ENCODE results near the gene TYW1B. TPM values are rescaled to one million over a fixed set of nuclear protein-coding genes. Genes with fewer than 3 reads are reported as not detected.
A peak's percentile ranks its signal among the peaks of the same experiment; 100 is the strongest.
"Not testable (repeated sequence)": the region's sequence is repeated elsewhere in the genome, so short reads cannot be mapped to it uniquely, and the experiment has no call there.

The TYW1B gene
- total and polyA plus RNA-seq, 5 experiments from 2014 or later = 0.80 to 7.0 (median 2.4) TPM

DNA sequence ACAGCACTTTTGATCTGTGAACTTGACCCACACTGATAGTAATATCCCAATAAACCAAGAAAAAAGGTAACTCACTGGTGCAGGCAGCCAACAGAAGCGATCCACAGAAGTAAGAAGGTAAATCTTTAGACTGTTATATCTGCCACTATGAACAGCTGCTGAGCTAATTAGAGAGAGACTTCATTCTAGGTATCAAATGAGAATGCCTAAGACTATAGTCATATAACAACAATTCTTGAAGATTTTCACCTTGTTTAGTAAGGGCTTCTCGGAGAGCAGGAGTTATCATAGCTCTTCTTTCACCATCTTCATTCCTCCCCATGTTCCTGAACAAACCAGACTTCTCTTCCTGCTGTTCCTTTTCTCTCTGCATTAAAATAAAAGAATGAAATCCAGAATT, 50.8 kb downstream of the TYW1B start:
- POLR2A ChIA-PET, H3K4me1 Mint-ChIP-seq, H3K27me3 Mint-ChIP-seq, H3K4me3 Mint-ChIP-seq, H3K27ac Mint-ChIP-seq, DNase-seq, ATAC-seq: not testable (repeated sequence)
- peaks cover 0 to 12% (median 5%) of the 10 kb centered on the region in 9 donors for H3K9me3 Mint-ChIP-seq
- H3K36me3 Mint-ChIP-seq = peaks cover 14 to 57% (median 26%) of the 10 kb centered on the region in 3 donors

DNA sequence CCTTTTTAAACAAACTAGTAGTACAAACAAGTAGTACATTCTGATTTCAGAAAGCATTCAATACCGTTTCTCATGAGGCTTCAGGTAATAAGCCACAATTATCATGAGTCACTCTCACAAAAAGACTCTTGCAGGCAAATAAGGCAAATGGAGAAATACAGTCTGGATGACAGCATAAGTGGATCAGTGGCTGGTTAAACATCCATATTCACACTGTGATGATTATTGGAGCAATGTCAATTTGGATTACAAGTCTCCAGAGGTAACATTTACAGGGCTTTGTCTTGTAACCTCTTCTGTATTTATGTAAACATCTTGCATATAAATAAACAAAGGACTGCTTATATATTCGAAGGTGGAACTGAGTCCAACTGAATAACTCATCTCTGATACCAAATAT, 55.4 kb downstream of the TYW1B start:
- H3K4me3 Mint-ChIP-seq, H3K27ac Mint-ChIP-seq, DNase-seq, POLR2A ChIA-PET, ATAC-seq, H3K27me3 Mint-ChIP-seq, H3K4me1 Mint-ChIP-seq: not testable (repeated sequence)
- Mint-ChIP-seq H3K36me3 (peaks cover 22 to 76% (median 35%) of the 10 kb centered on the region in 3 donors), H3K9me3 (peaks cover 0 to 12% (median 5%) of the 10 kb centered on the region in 9 donors)

DNA sequence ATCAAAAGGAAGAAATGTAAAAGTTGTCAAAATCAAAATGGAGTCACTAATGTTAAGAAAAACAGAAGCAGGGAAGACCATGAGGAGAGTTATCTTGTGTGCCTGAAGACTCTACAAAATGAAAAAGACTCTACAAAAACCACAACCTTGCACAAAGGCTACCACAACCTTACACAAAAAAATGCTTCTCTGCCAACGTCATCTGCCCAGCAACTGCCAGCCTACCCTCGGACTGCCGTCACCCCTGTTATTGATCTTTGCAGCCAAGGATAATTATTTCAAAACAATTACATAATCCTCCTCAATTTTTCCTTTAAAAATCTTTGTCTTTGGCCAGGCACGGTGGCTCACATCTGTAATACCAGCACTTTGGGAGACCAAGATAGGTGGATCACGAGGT, 61.0 kb downstream of the TYW1B start:
- H3K4me3 Mint-ChIP-seq, H3K4me1 Mint-ChIP-seq, POLR2A ChIA-PET, ATAC-seq, H3K27ac Mint-ChIP-seq, H3K27me3 Mint-ChIP-seq, DNase-seq: not testable (repeated sequence)
- Mint-ChIP-seq H3K9me3 (peaks cover 0 to 12% (median 8%) of the 10 kb centered on the region in 9 donors), H3K36me3 (peaks cover 20 to 64% (median 48%) of the 10 kb centered on the region in 3 donors)

DNA sequence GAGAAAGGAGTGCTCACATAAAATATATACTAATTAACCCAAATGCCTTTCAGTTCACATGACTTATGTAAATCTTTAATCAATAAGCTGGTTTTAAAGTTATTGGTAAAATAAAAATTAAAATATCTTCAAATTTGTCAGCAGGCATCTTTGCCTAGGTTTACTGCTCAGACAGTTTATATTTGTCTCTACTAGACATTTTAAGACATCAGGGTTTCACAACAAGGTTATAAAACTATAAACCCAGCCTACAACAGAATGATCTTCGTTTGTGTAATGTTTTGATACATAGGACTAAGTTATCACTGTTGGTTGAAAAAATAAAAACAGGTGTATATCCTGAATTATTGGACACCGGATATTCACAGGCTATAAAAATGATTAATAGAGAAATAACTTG, 67.4 kb downstream of the TYW1B start:
- no peaks in the 10 kb centered on the region for H3K27me3 Mint-ChIP-seq
- ATAC-seq = no peak
- no peak overlapping the region for H3K27ac Mint-ChIP-seq
- DNase-seq = no peak
- peaks cover 0 to 53% (median 12%) of the 10 kb centered on the region in 9 donors for H3K9me3 Mint-ChIP-seq
- POLR2A ChIA-PET = no interaction called here
- H3K4me3 Mint-ChIP-seq = no peak overlapping the region
- H3K36me3 Mint-ChIP-seq = peaks cover 35 to 74% (median 61%) of the 10 kb centered on the region in 3 donors
- H3K4me1 Mint-ChIP-seq = peaks cover 0 to 4% (median 0%) of the 10 kb centered on the region in 4 donors

DNA sequence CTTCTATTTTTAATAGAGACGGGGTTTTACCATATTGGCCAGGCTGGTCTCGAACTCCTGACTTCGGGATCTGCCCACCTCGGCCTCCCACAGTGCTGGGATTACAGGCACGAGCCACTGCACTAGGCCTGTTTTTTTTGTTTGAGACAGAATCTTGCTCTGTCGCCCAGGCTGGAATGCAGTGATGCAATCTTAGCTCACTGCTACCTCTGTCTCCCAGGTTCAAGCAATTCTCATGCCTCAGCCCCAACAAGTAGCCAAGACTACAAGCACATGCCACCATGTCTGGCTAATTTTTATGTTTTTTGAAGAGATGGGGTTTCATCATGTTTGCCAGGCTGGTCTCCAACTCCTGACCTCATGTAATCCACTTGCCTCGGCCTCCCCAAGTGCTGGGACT, 73.7 kb downstream of the TYW1B start:
- POLR2A ChIA-PET = no interaction called here
- Mint-ChIP-seq H3K36me3 (peaks cover 27 to 58% (median 50%) of the 10 kb centered on the region in 3 donors), H3K4me1 (peaks cover 0 to 4% (median 0%) of the 10 kb centered on the region in 4 donors), H3K4me3 (no peak overlapping the region), H3K9me3 (peaks cover 0 to 20% (median 8%) of the 10 kb centered on the region in 9 donors), H3K27me3 (no peaks in the 10 kb centered on the region), H3K27ac (no peak overlapping the region)
- no peak for DNase-seq
- ATAC-seq = no peak

DNA sequence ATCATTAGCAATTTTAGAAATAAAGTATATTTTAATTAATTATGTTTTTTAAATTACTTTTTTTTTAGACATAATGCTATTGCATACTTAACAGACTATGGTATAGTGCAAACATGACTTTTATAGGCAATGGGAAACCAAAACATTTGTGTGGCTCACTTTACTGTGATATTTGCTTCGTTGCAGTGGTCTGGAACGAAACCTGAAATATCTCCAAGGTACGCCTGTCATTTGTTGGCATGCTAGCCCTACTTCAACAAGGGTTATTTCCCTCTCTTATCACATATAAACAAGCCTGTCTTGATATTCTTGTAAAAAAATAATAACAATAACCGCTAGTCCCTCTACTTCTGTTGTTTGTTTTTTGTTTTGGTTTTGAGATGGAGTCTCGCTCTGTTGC, 74.2 kb downstream of the TYW1B start:
- H3K4me1 Mint-ChIP-seq = peaks cover 0 to 4% (median 0%) of the 10 kb centered on the region in 4 donors
- peaks cover 0 to 14% (median 7%) of the 10 kb centered on the region in 9 donors for H3K9me3 Mint-ChIP-seq
- peak overlapping the region in 1 of 10 donors; percentile 47 for H3K27ac Mint-ChIP-seq
- ATAC-seq (no peak), DNase-seq (no peak)
- no peaks in the 10 kb centered on the region for H3K27me3 Mint-ChIP-seq
- no peak overlapping the region for H3K4me3 Mint-ChIP-seq
- POLR2A ChIA-PET = no interaction called here
- H3K36me3 Mint-ChIP-seq = peaks cover 24 to 53% (median 48%) of the 10 kb centered on the region in 3 donors

DNA sequence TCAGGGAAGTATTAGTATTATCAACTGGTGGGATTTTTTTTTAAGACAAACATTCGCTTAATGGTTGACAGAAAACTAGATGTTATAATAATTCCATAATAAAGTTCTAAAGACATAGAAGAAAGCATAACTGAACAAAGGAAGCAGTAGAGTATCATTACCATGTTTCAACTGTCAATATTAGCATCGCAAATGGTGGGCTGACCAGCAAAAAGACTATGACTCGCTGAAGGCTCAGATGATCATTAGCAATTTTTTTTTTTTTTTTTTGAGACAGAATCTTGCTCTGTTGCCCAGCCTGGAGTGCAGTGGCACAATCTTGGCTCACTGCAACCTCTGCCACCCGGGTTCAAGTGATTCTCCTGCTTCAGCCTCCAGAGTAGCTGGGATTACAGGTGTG, 74.8 kb downstream of the TYW1B start:
- Mint-ChIP-seq H3K36me3 (peaks cover 19 to 48% (median 45%) of the 10 kb centered on the region in 3 donors), H3K9me3 (peaks cover 0 to 13% (median 3%) of the 10 kb centered on the region in 9 donors)
- H3K4me3 Mint-ChIP-seq, POLR2A ChIA-PET, H3K27me3 Mint-ChIP-seq, H3K27ac Mint-ChIP-seq, ATAC-seq, H3K4me1 Mint-ChIP-seq, DNase-seq: not testable (repeated sequence)

DNA sequence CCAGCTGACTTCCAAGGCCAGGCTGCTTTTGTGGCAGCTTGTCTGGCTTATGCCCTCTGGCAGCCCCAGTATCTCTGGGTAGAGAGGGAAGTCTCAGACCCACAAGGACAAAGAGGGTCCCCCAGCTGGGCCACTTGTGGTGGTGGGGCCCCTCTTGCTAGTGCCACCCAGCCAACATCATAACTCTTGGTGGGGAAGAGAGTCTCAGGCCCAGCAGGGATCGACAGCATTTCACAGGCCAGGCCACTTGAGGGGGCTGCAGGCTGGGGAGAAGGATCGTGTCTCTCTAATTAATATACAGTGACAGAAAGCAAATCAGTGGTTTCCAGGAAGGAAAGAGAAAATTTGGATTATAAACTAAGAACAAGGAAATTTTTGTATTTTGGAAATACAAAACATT, 76.0 kb downstream of the TYW1B start:
- Mint-ChIP-seq H3K4me1 (peaks cover 0 to 3% (median 0%) of the 10 kb centered on the region in 4 donors), H3K9me3 (peaks cover 0 to 4% (median 0%) of the 10 kb centered on the region in 9 donors), H3K4me3 (no peak overlapping the region), H3K27ac (peak overlapping the region in 2 of 10 donors; percentile 49 to 65), H3K27me3 (no peaks in the 10 kb centered on the region), H3K36me3 (peaks cover 20 to 45% (median 42%) of the 10 kb centered on the region in 3 donors)
- DNase-seq = no peak
- no peak for ATAC-seq
- POLR2A ChIA-PET = no interaction called here

DNA sequence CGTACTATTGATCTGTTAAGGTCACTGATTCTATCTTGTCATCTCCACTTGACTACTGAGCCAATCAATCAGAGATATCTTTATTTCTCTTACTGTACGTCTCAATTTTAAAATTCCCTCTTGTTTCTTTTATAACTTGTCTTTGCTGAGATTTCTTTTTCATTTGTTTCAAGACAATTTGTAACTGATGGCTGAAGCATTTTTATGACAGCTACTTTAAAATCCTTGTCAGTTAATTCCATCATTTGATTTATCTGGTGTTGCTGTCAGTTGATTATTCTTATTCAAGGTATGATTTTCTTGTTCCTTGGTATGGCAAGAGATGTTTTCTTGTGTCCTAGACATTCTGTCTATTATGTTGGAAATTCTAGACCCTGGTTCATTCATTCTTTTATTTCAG, 76.6 kb downstream of the TYW1B start:
- Mint-ChIP-seq H3K4me3 (no peak overlapping the region), H3K27ac (no peak overlapping the region), H3K27me3 (no peaks in the 10 kb centered on the region), H3K4me1 (peaks cover 0 to 3% (median 0%) of the 10 kb centered on the region in 4 donors), H3K36me3 (peaks cover 19 to 44% (median 43%) of the 10 kb centered on the region in 3 donors), H3K9me3 (peaks cover 0 to 3% (median under 1%) of the 10 kb centered on the region in 9 donors)
- no peak for ATAC-seq
- POLR2A ChIA-PET = no interaction called here
- no peak for DNase-seq

DNA sequence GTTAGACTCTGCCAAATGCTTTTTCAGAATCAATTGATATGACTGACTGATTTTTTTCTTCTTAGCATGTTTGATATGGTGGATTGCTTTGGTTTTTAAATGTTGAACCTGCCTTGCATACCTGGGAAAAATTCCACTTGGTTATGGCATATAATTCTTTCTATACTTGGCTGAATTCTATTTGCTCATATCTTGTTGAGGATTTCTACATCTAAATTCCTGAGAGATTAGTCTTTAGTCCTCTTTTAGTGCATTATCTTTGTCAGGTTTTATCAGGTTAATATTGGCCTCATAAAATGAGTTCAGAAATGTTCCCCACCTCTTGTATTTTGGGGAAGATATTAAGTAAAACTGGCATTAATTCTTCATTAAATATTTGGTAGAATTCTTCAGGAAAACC, 79.4 kb downstream of the TYW1B start:
- H3K27me3 Mint-ChIP-seq, DNase-seq, ATAC-seq, POLR2A ChIA-PET, H3K4me1 Mint-ChIP-seq, H3K27ac Mint-ChIP-seq, H3K9me3 Mint-ChIP-seq, H3K4me3 Mint-ChIP-seq: not testable (repeated sequence)
- peaks cover 30 to 57% (median 55%) of the 10 kb centered on the region in 3 donors for H3K36me3 Mint-ChIP-seq

DNA sequence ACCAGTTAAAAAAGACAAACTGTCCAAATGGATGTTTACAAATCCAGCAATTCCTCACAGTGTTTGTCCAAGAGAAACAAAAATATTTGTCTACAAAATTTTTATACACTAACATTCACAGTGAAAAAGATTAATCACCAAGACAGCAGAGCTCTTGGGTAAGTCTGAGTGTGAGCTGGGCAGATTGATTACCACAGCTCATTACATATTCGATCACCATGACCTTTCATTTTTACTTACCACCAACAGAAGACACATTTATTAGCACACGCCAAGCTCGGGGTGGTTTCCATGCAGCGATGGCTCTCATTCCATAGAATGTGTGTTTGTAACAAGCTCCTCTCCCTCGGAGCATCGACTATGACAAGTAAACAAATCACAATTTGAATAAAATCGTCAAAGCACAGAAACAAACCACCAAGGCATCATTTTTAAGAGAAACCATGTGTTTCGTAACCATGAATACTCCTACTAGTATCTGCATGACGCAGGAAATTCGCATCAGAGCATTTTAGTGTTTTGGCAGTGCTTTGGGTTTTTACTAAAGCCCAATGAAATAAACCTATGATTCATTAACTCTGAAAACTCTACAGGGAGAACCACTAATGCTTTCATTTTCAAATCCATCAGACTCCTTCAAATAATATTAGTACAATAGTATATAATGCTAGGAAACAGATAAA, 83.6 kb downstream of the TYW1B start:
- H3K4me3 Mint-ChIP-seq, ATAC-seq, DNase-seq, H3K4me1 Mint-ChIP-seq, H3K27ac Mint-ChIP-seq, POLR2A ChIA-PET, H3K27me3 Mint-ChIP-seq: not testable (repeated sequence)
- Mint-ChIP-seq H3K36me3 (peaks cover 50 to 73% (median 63%) of the 10 kb centered on the region in 3 donors), H3K9me3 (peaks cover 9 to 34% (median 22%) of the 10 kb centered on the region in 9 donors)

DNA sequence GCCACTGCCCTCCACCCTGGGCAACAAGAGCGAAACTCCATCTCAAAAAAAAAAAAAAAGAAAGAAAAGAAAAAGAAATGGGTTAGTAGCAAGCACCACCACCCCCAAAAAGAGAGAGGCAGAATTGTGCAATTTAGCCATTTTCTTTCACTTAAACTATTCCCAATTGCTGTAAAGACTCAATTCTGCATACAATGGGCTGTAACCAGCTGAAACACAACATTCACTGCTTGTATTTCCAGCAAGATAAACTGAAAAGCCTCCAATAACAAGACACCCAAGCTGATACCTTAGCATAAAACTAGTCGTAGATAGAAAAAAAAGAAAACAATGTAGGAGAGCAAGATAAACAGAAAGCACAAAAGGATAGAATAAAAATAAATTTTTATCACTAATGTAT, 84.2 kb downstream of the TYW1B start:
- DNase-seq, POLR2A ChIA-PET, ATAC-seq, H3K4me1 Mint-ChIP-seq, H3K4me3 Mint-ChIP-seq, H3K27me3 Mint-ChIP-seq: not testable (repeated sequence)
- peaks cover 9 to 34% (median 22%) of the 10 kb centered on the region in 9 donors for H3K9me3 Mint-ChIP-seq
- H3K36me3 Mint-ChIP-seq = peaks cover 50 to 71% (median 67%) of the 10 kb centered on the region in 3 donors
- H3K27ac Mint-ChIP-seq = peak overlapping the region in 3 of 10 donors; percentile 23 to 82 (median 27)

DNA sequence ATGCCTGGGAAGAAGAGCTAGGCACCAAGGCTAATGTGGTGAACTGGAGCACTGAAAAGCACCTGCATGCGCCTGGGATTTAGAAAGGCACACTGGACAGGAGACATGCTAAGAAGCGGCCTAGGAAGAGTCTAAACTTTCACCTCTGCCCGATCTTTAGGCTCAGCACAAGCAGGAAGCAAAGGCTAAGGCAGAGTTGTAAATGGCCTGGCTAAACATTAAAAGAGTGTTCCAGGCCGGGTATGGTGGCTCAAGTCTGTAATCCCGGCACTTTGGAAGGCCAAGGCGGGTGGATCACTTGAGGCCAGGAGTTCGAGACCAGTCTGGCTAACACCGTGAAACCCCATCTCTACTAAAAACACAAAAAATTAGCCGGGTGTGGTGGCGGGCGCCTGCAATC, 88.3 kb downstream of the TYW1B start:
- H3K4me3 Mint-ChIP-seq, H3K27ac Mint-ChIP-seq, H3K27me3 Mint-ChIP-seq, DNase-seq, POLR2A ChIA-PET, H3K4me1 Mint-ChIP-seq, ATAC-seq: not testable (repeated sequence)
- Mint-ChIP-seq H3K36me3 (peaks cover 46 to 76% (median 69%) of the 10 kb centered on the region in 3 donors), H3K9me3 (peaks cover 13 to 57% (median 40%) of the 10 kb centered on the region in 9 donors)
